Prostate gland (tissue), 2 donors: ENCODE results near the gene LMAN1L. TPM values are rescaled to one million over a fixed set of nuclear protein-coding genes. Genes with fewer than 3 reads are reported as not detected.
A peak's percentile ranks its signal among the peaks of the same experiment; 100 is the strongest.

Source experiments
- DNase-seq: peaks from one replicate; pipeline ENCODE4 v3.0.0-alpha.2; 2019; ENCODE audit warnings: low spot score
- H3K27ac ChIP-seq, 2 donors: fragments of 200-600 bp; sonication (generic); 2 replicates each; pipeline ENCODE4 v1.5.1; 2017 to 2019
- H3K27me3 ChIP-seq: fragments of 200-600 bp; sonication (generic); replicated peaks from 2 replicates; pipeline ENCODE4 v1.5.1; 2019; ENCODE audit not compliant: insufficient read depth
- H3K36me3 ChIP-seq, 2 donors: fragments of 200-600 bp; sonication (generic); 1 replicate in 1 of 2; 2 replicates in 1 of 2; pipeline versions ENCODE4 v1.5.1 to v1.8.1; 2017 to 2019
- H3K4me1 ChIP-seq: fragments of 200-600 bp; sonication (generic); replicated peaks from 2 replicates; pipeline ENCODE4 v1.5.1; 2019
- H3K4me3 ChIP-seq, 2 donors: fragments of 200-600 bp; sonication (generic); 2 replicates each; pipeline ENCODE4 v1.5.1; 2017 to 2019
- H3K9me3 ChIP-seq: fragments of 200-600 bp; sonication (generic); 2 replicates; pipeline ENCODE4 v1.5.1; 2017
- POLR2A ChIP-seq: fragments of 450-650 bp; IDR thresholded peaks from one replicate; pipeline ENCODE4 v1.6.1; 2016; ENCODE audit warnings: antibody characterized with exemption, mild to moderate bottlenecking
- POLR2AphosphoS5 ChIP-seq: sonication (generic); formaldehyde crosslinking; IDR thresholded peaks from one replicate; pipeline ENCODE4 v1.6.1; 2017; ENCODE audit warnings: antibody characterized with exemption
- WGBS: methylation state at CpG from one replicate; pipeline ENCODE4 v1.1.5; 2018; 5-methylcytosine and 5-hydroxymethylcytosine counted together
- intact Hi-C: fragments of 100-400 bp; cut with DNase I; formaldehyde crosslinking; loops from one replicate; pipeline ENCODE4 v1.14.2; 2022
- total RNA-seq, 2 donors: library from RNA; depleted of rRNA; stranded (reverse); fragments of >200 nt; gene quantifications; one replicate each; pipeline ENCODE4 v1.1.0, GENCODE V29; 2016
- TF ChIP-seq, protein P1 (sequence below), 4 experiments: fragments of 200-600 bp in 2 of 4; fragments of 450-650 bp in 2 of 4; sonication (generic) in 2 of 4; IDR thresholded peaks; 1 replicate in 3 of 4; 2 replicates in 1 of 4; pipeline ENCODE4 v1.5.1; 2016 to 2019; ENCODE audit warnings: antibody characterized with exemption in 4 of 4, mild to moderate bottlenecking in 2 of 4, moderate library complexity in 2 of 4

Gene LMAN1L
- total RNA-seq, 2 donors from 2014 or later: 219 to 229 TPM

DNA sequence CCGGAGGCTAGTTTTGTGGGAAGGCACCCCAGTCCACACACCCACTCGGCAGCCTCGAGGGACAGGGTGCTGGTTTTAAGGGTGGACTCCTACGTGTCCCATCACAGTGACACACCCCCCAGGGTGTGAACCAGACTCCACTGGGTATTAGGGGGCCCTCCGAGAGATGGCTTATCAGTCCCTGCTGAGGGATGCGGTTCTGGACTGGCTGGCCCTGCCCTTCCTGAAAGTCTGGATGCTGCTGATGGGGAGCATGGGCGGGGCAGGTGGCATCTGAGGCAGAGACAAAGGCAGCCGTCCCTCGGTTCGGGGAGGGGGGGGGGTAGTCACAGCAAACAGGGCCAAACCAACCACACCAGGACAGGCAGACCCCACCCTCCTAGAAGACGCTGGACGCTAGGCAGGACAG, 31.3 kb downstream of the LMAN1L start:
- H3K27ac ChIP-seq: peak overlapping the region; percentile 89 to 94
- intact Hi-C loops: loop anchor here (5.0 kb wide), 2 partner anchors 62 to 63 kb away; partner anchors contain the start of genes CSK and FAM219B
- peaks cover 10% of the 10 kb centered on the region for H3K4me1 ChIP-seq
- H3K4me3 ChIP-seq: no peak overlapping the region
- H3K9me3 ChIP-seq: no peaks in the 10 kb centered on the region
- H3K36me3 ChIP-seq: peaks cover 0 to 6% of the 10 kb centered on the region in 2 donors
- WGBS: 51% methylated on average over 12 of the region's 12 CpGs
- H3K27me3 ChIP-seq: no peaks in the 10 kb centered on the region
- TF ChIP-seq POLR2A (no peak), POLR2AphosphoS5 (no peak)
- TF ChIP-seq, protein P1, sequence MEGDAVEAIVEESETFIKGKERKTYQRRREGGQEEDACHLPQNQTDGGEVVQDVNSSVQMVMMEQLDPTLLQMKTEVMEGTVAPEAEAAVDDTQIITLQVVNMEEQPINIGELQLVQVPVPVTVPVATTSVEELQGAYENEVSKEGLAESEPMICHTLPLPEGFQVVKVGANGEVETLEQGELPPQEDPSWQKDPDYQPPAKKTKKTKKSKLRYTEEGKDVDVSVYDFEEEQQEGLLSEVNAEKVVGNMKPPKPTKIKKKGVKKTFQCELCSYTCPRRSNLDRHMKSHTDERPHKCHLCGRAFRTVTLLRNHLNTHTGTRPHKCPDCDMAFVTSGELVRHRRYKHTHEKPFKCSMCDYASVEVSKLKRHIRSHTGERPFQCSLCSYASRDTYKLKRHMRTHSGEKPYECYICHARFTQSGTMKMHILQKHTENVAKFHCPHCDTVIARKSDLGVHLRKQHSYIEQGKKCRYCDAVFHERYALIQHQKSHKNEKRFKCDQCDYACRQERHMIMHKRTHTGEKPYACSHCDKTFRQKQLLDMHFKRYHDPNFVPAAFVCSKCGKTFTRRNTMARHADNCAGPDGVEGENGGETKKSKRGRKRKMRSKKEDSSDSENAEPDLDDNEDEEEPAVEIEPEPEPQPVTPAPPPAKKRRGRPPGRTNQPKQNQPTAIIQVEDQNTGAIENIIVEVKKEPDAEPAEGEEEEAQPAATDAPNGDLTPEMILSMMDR (IDR thresholded peaks at IDR 0.05): no peak
- DNase-seq: no peak

DNA sequence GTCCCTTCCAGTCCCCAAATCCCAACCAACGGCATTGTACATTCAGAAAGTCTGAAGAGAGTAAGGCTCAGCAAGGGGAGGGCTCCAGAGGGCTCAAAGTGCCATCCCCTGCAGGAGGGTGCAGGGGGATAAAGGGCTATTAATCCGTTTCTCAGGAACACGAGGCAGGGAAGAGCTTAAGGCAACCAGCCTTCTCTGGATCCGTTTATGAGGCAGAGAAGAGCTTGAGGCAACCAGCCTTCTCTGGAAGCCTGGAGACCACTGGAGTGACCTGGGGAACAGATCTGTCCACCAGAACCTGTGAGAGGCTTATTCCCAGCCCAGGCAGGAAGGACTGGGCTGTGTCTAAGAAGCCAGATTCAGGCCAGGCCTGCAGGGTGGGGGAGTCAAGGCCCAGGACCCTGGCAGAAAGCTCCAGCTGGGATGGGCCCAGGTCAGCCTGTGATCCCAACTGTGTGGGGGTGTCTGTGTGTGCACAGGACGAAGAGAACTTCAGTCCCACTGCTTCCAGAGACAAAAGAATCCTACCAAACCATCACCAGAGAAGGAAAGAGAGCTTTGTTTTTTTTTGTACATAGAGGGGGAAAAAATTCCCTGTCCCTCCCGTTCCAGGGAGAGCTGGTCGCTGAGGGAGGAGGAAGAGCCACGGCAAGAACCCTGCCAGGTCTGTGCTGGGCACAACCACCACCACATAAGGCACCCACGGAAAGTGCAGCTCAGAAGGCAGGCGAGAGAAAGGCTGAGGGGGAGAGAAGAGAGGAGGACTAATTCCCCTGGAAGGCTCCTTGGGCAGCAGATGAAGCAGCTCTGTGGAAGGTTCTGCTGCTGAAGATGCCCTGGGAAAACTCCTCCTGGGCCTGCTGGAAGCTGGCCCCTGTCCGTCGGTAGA, 31.9 kb downstream of the LMAN1L start:
- intact Hi-C loops: loop anchor here (5.0 kb wide), 2 partner anchors 62 to 63 kb away; partner anchors contain the start of genes CSK and FAM219B
- peaks cover 10% of the 10 kb centered on the region for H3K4me1 ChIP-seq
- H3K9me3 ChIP-seq: no peaks in the 10 kb centered on the region
- H3K27me3 ChIP-seq: no peaks in the 10 kb centered on the region
- 69% methylated on average over 12 of the region's 12 CpGs for WGBS
- H3K4me3 ChIP-seq: no peak overlapping the region
- peaks cover 0 to 6% of the 10 kb centered on the region in 2 donors for H3K36me3 ChIP-seq
- TF ChIP-seq, protein P1 (IDR thresholded peaks at IDR 0.05): no peak
- no peak for TF ChIP-seq POLR2AphosphoS5
- TF ChIP-seq POLR2A: no peak
- DNase-seq: no peak
- H3K27ac ChIP-seq: no peak overlapping the region

DNA sequence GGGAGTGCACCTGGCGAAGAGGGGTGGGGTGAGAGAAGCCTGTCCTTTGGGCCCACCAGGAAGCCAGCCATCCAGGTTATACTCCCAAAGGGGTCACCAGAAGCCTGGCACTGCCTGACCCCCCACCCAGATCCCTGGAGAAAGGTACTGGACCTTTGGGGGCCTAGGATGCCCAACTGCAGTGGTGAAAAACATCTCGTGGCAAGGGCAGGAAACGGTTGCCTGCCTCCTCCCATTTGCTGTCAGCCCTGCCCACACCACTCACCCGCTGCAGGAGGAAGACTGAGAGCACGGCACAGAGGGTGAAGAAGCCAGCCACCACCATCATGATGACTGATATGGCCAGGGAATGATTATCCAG, 32.6 kb downstream of the LMAN1L start:
- intact Hi-C loops: no loop called here
- no peak for DNase-seq
- TF ChIP-seq POLR2A (no peak), POLR2AphosphoS5 (no peak)
- TF ChIP-seq, protein P1 (IDR thresholded peaks at IDR 0.05): no peak
- WGBS: 75% methylated on average over 5 of the region's 5 CpGs
- Histone ChIP-seq H3K4me1 (peaks cover 10% of the 10 kb centered on the region), H3K27ac (no peak overlapping the region), H3K36me3 (peaks cover 5 to 6% of the 10 kb centered on the region in 2 donors), H3K9me3 (no peaks in the 10 kb centered on the region), H3K4me3 (no peak overlapping the region), H3K27me3 (no peaks in the 10 kb centered on the region)

DNA sequence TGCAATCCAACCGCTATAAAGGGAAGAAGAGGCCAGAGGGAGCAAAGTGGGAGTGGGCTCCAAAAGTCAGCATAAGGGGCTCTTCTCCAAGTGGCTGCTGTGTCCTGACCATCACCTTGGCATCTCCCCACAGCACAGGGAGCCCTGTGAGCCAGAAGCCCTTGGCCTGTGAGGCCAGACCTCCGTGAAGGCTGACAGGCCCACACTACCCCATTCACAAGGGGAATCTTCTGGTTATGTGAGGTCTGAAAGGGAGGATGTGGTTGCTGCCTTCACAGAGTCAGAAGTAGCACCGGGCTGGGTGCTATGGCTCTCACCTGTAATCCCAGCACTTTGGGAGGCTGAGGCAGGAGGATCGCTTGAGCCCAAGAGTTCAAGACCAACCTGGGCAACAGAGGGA, 32.9 kb downstream of the LMAN1L start:
- no peaks in the 10 kb centered on the region for H3K9me3 ChIP-seq
- peaks cover 6 to 9% of the 10 kb centered on the region in 2 donors for H3K36me3 ChIP-seq
- H3K4me1 ChIP-seq: peaks cover 10% of the 10 kb centered on the region
- no peaks in the 10 kb centered on the region for H3K27me3 ChIP-seq
- TF ChIP-seq POLR2AphosphoS5 (no peak), POLR2A (no peak)
- TF ChIP-seq, protein P1 (IDR thresholded peaks at IDR 0.05): no peak
- intact Hi-C loops: no loop called here
- DNase-seq: no peak
- no peak overlapping the region for H3K27ac ChIP-seq
- WGBS: 89% methylated on average over 4 of the region's 4 CpGs
- no peak overlapping the region for H3K4me3 ChIP-seq

DNA sequence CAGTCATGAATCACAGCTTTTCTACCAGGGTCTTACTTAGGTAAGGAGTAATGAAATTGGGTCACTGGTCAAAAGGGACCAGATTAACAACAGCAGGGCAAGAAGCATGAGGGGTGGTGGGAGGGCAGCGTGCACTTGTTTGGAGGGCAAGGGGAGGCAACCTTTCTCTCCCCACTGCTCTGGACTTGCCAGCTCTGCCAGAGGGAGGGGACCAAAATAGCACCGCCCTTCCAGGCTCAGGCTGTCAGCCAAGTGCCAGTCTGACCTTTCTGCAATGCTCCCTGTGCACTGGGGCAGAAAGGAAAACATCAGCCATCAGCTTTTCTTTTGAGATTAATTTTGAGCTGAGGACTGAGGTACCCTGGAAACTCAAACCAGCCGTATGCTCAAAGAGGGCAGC, 34.8 kb downstream of the LMAN1L start:
- Histone ChIP-seq H3K9me3 (no peaks in the 10 kb centered on the region), H3K4me1 (peaks cover 3% of the 10 kb centered on the region), H3K27me3 (no peaks in the 10 kb centered on the region), H3K27ac (no peak overlapping the region), H3K4me3 (no peak overlapping the region), H3K36me3 (peaks cover 16 to 19% of the 10 kb centered on the region in 2 donors)
- no peak for DNase-seq
- WGBS: 98% methylated on average over 3 of the region's 3 CpGs
- intact Hi-C loops: no loop called here
- TF ChIP-seq POLR2A: no peak
- TF ChIP-seq, protein P1 (IDR thresholded peaks at IDR 0.05): no peak
- no peak for TF ChIP-seq POLR2AphosphoS5
